ENCODE results near the gene MRPS34.
"Not testable (repeated sequence)": the region's sequence is repeated elsewhere in the genome, so short reads cannot be mapped to it uniquely, and the experiment has no call there.

Gene MRPS34

DNA sequence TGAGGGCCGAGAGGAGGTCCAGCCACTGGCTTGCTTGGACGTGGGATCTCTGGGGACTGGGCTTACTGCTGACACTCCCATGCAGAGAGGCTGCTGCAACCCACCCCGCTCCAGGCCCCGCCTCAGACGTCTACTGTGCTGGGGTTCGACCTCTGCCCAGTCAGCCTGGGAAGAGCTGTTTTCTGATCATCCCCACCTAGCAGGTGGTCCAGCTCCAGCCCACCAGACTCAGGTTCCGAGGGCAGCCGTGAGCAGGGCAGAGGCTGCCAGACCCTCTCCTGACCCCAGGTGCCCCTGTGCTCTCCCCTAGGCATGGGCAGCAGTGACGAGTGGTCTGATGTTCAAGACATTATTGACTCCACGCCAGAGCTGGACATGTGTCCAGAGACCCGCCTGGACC is 25.0 kb downstream of the MRPS34 start:
- DNase-seq: no peak

GRCh38 chr16:1746693-1747195 is 26.2 kb downstream of the MRPS34 start:
- no peak for DNase-seq

DNA sequence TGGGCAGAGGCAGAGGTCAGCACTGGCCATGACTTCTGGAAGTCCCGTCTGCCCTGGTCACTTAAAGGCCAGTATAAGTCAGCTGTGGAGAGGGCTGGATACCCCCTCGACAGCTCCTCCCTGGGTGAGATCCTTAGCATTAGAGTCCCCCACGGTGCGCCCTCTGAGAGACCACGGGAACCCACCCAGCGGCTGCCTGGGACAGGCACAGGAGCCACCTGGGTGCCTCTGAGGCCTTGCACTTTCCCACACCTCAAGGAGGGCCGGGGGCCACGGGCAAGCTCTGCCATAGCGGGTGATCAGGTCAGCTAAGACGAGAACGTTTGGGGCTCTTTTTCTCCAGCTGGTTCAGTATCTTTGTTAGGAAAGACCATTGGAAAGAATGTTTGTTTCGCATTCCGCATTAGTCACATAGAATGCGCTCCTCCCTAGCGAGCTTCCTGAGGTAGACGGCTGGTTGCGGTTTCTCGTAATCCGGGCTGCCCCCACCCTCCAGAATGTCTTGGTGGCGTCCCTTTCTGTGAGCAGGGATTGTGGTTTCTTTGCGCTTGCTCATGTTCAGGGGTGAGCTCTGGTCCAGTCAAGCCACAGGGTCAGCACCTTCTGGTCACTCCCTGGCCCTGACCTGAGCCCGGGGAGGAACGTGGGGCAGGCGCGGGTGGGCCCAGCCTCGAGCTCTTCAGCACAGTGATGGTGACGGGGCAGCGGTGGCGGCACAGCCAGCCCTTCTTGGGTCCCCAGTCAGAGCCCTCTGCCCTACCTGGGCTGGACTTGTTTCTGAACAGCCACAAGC is 26.8 kb downstream of the MRPS34 start:
- DNase-seq: no peak

GRCh38 chr16:1745181-1745899 is 27.6 kb downstream of the MRPS34 start:
- no peak for DNase-seq

DNA sequence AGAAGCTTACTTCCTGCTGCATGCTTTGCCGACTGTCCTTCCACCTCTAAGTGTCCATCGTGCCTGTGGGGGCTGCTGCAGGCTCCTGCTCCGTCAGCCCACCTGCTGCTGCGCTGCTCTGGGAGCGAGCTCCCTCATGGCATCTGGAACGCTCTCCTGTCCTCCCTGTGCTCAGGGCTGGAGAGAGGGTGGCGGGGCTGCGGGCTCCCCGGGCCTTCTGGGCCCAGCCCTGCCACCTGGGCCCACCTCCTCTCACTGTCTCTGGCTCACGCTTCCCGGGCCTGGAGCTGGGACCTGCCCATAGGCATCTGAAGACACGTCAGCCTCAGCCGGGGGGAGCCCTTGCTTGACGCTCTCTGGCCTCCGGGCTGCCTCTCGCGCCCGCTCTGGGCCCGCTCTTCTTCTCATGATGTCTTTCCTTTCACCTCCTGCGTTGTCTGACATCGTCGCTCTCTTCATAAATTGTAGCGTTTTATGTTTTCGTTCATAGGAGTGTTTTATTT is 28.5 kb downstream of the MRPS34 start:
- DNase-seq: no peak

DNA sequence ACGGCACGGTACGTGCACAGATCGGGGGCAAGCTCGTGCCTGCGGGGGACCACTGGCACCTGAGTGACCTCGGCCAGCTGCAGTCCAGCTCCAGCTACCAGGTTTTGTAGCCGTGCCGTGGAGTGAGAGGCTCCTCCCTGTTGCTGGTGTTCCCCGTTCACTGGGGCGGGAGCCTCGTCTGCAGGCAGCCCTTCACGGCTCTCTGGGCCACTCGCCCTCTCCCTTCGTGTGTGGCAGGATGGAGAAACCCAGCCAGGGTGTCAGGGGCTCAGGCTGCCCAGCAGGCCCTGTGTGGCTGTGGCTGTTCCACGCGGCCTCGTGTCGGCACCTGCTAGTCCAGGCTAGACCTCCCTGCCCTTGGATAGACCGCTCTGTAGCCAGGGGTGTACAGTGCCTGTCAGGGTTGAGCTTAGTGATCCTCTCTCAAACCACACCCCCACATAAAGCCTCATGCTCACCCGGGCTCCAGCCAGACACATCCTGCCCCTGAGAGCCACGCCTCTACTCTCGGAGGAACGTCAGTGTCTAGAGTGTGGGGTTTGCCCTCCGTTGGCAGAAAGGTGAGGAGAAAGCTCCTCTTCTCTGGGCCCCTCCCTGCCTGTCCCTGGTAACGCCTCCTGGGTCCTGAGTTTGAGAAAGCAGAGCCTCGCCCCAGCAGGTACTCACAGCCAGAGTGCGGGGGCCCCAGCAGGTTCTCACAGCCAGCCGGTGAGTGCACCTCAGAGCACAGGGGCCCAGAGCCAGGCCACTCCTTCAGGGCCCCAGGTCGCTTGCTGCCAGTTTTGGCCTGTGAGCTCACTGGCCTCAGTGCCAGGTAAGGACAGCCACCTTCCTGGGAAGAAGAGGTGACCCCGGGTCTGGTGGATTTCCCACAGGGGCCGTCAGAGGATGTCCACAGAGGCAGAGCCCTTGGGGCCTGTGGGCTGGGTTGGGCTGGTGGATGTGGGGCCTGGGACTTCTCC is 29.3 kb downstream of the MRPS34 start:
- DNase-seq: no peak

DNA sequence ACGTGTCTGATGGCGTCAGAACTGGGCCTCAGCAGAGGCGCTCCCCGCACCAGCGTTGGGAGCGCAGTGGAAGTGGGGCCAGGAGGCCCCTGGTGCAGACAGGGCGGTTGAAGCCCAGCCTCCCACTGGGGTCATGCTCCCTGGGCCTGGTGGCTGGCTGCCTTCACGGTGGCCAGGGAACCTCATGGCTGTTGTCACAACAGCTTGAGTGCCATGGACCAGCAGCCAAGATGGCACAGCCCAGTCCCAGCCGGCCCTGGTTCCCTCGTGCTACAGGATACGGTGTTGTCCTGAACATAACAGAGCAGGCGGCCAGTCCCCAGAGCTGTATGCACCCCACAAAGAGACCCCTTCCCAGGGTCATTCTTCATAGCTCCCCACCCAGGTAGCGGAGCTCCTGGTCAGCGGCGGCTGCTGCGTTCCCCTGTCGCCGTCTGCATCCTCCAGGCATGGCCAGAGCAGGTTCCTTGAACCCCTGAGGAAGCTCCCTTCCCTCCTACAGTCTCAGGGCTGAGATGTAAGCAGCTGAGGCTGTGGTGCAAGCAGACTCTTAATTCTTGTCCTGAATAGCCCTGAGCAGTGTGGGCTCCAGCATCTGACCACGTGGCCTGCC is 31.3 kb downstream of the MRPS34 start:
- no peak for DNase-seq

DNA sequence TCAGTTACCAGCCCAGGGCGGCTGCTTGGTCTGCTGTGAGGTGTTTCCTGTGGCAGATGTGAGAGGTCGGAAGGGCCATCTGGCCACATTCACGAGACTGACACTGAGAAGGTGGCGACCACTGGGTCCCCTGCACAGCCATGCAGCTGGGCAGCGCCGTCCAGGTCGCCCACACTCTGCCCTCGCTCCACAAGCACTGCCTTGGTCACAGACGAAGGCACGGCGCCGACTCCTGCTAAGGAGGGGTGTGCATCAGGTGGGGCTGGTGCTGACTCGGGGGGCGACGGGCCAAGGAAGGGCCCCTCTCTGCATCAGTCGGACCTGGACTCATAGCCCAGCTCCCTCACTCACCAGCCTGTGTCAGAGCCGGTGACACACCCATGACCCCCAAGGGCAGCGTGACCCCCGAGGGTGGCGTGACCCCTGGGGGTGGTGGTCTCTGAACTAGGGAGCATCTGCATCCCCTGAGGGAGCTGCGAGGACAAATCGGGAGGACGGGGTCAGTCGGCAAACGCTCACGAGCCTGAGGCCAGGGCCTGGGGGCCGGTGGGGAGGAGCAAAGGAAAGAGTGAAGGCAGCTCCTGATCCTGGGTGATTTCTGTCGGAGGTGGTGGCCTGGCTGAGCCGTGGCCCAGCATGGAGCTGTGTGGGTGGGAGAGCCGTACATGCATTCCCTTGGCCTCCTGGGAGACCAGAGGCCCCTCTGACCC is 32.0 kb downstream of the MRPS34 start:
- DNase-seq: no peak

DNA sequence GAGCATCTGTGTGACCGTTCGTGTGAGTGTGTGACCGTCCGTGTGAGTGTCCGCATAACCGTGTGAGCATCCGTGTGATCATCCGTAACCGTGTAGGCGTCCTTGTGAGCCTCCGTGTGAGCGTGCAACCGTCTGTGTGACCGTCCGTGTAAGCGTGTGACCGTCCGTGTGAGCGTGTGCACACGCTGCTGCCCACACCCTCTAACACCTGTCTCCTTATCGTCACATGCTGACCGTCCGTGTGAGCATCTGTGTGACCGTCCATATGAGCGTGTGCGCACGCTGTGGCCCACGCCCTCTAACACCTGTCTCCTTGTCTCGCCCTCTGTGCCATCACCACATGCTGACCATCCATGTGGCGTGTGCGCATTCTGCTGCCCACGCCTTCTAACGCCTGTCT is 32.7 kb downstream of the MRPS34 start:
- no peak for DNase-seq

GRCh38 chr16:1734816-1735215 is 38.1 kb downstream of the MRPS34 start:
- DNase-seq: no peak

GRCh38 chr16:1734123-1734522 is 38.8 kb downstream of the MRPS34 start:
- no peak for DNase-seq

- not testable (repeated sequence) for DNase-seq
Measured at GRCh38 chr16:1732551-1732987, 40.4 kb downstream of the MRPS34 start.

DNA sequence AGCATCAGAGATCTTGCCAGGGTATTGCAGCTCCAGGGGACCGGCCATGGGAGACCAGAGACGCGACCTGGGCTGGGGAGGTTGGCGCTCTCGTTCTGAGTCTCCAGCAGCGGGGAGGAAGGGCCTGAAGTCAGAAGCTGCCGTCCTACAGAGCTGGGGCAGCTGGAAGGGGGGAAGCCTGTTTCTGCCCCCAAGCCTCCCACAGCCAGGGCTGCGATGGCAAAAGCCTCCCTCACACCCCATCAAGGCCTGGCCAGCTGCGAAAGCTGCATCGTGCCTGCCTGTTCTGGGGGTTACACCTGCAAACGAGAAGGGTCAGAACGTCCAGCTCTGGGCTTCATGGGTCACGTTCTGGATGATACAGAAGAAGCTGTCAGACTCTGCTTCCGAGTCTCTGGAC is 40.9 kb downstream of the MRPS34 start:
- no peak for DNase-seq

- DNase-seq: no peak
Measured at GRCh38 chr16:1731603-1732002, 41.3 kb downstream of the MRPS34 start.

GRCh38 chr16:1731073-1731472 is 41.9 kb downstream of the MRPS34 start:
- DNase-seq: no peak

GRCh38 chr16:1729445-1729844 is 43.5 kb downstream of the MRPS34 start:
- no peak for DNase-seq

- DNase-seq: no peak
Measured at GRCh38 chr16:1729026-1729425, 43.9 kb downstream of the MRPS34 start.

DNA sequence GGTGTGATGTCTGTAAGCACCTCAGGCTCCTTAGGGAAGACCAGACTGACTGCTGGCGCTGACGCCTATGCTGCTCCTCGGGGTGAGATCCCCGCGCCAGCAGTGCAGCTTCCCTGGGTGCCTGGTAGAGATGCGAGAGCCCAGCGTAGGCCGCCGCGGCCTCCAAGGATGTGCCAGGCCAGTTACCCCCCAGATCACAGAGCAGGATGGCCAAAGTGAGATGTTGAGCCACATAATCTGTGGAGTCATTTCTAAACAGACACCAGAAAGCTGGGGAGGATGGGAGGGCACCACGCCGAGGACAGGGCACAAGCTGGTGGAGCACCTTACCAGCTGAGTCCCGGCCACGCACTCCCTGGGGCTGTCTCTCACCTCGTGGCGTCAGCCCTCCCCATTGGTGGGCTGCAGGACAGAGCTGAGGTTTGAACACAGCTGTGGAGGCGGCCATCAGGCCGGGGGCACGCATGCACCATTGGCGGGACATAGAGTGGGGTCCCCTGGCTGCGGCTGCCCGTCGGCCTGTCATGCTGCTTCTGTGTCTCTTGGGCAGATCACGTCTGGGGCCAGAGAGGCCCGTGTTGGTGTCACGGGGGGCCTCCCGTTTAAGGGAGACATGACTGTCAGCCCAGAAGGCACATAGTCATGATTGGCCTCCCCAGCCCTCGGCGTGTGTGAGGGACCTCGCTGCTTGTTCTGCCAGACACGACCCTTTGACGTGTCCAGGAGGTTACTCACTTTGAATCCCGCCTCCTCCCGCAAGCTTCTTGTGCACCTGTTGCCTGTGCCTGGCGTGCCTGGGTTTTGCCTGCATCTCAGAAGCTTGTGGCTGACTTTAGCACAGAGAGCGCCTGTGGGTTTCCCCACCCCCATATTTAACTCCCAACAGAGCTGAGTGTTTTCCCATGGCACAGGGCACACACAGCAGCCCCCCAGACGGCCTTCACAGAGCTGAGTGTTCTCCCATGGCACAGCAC is 45.0 kb downstream of the MRPS34 start:
- DNase-seq: no peak

DNA sequence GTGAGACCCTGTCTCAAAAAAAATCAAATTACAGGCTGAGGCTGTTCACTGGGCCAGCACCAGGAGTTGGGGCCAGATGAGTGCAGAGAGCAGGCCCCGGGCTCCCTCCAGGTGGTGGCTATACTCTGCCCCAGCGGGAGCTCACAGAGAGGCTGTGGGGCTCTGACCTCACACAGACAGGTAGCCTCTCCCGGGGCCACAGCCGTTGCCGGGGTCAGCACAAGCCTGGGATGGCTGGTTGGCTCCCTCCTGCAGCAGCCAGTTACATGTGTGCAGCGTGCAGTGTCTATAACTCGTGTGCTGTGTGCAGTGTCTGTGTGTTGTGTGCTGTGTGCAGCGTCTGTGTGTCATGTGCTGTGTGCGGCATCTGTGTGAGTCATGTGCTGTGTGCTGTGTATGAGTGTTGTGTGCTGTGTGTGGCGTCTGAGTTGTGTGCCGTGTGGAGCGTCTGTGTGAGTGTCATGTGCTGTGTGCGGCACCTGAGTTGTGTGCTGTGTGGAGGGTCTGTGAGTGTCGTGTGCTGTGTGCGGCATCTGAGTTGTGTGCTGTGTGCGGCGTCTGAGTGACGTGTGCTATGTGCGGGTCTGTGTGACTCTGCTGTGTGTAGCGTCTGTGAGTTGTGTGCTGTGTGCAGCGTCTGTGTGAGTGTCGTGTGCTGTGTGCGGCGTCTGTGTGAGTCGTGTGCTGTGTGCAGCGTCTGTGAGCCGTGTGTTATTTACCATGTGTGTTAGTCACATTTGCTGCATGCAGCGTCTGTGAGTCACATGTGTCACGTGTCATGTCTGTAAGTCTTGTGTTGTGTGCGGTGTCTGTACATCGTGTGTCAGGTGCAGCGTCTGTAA is 46.1 kb downstream of the MRPS34 start:
- DNase-seq: no peak

Data from activated gamma-delta T cell (primary cell).